H1 (cell line): ENCODE results near the gene CACNA2D4. TPM values are rescaled to one million over a fixed set of nuclear protein-coding genes. Genes with fewer than 3 reads are reported as not detected.

Experiments used
- CTCF ChIA-PET: fragments of 300-600 bp; sonication (Branson Sonifier 250); formaldehyde crosslinking; loops from one replicate; lab custom pipeline; 2021; ENCODE audit not compliant: partially characterized antibody; lab: Charles Lee
- POLR2A ChIA-PET: fragments of 300-600 bp; sonication (Branson Sonifier 250); formaldehyde crosslinking; loops from one replicate; lab custom pipeline; 2021; ENCODE audit warnings: inconsistent platforms; ENCODE audit not compliant: partially characterized antibody; lab: Charles Lee
- DNase-seq, 2 experiments: peaks; one replicate each; pipeline versions ENCODE4 v3.0.0 to v3.0.0-alpha.2; 2010 to 2022; ENCODE audit warnings: low spot score in 2 of 2, low read depth in 1 of 2, mixed read lengths in 1 of 2
- FAIRE-seq: peaks from 2 replicates; lab custom pipeline; 2011; peaks lifted over from hg19 to GRCh38; lab: Jason Lieb, UNC
- H2AFZ ChIP-seq: 2 replicates; pipeline ENCODE4 v1.8.1; 2012; ENCODE audit warnings: low read length, inconsistent platforms
- H2AK5ac ChIP-seq: 2 replicates; pipeline ENCODE4 v1.6.1; 2013; ENCODE audit warnings: low read depth, low read length
- H2BK120ac ChIP-seq: replicated peaks from 2 replicates; pipeline ENCODE3; 2013; ENCODE audit warnings: low read depth, low read length, inconsistent platforms
- H2BK12ac ChIP-seq: 2 replicates; pipeline ENCODE4 v1.6.1; 2013; ENCODE audit warnings: low read depth, low read length
- H2BK15ac ChIP-seq: 2 replicates; pipeline ENCODE4 v1.6.1; 2013; ENCODE audit warnings: low read length
- H2BK20ac ChIP-seq: 2 replicates; pipeline ENCODE4 v1.6.1; 2013; ENCODE audit warnings: low read length
- H2BK5ac ChIP-seq: 2 replicates; pipeline ENCODE4 v1.6.1; 2013; ENCODE audit warnings: low read depth, low read length
- H3K14ac ChIP-seq: 2 replicates; pipeline ENCODE4 v1.6.1; 2013; ENCODE audit warnings: inconsistent platforms; ENCODE audit not compliant: insufficient read length
- H3K18ac ChIP-seq: 2 replicates; pipeline ENCODE4 v1.6.1; 2013; ENCODE audit warnings: low read length; ENCODE audit errors: extremely low read depth
- H3K23ac ChIP-seq: 2 replicates; pipeline ENCODE4 v1.6.1; 2013; ENCODE audit warnings: inconsistent platforms; ENCODE audit not compliant: insufficient read length
- H3K23me2 ChIP-seq: 2 replicates; pipeline ENCODE4 v1.6.1; 2013; ENCODE audit warnings: low read depth, low read length
- H3K27ac ChIP-seq: 2 replicates; pipeline ENCODE4 v1.6.1; 2011; ENCODE audit warnings: low read depth, low read length, inconsistent platforms
- H3K27me3 ChIP-seq, 4 experiments: replicated peaks in 1 of 4; 1 replicate in 1 of 4; 2 replicates in 3 of 4; pipeline versions ENCODE4 v1.6.1 to v1.8.1; 2011 to 2013; ENCODE audit warnings: low read length in 3 of 4, mild to moderate bottlenecking in 3 of 4, inconsistent platforms in 2 of 4, mixed read lengths in 2 of 4, moderate library complexity in 1 of 4; ENCODE audit not compliant: control insufficient read depth in 3 of 4, insufficient read depth in 3 of 4; ENCODE audit errors: extremely low read depth in 1 of 4
- H3K36me3 ChIP-seq, 4 experiments: 2 replicates each; pipeline versions ENCODE4 v1.6.1 to v1.8.1; 2011 to 2013; ENCODE audit warnings: mild to moderate bottlenecking in 4 of 4, low read length in 3 of 4, moderate library complexity in 2 of 4, control low read depth in 1 of 4, inconsistent platforms in 1 of 4; ENCODE audit not compliant: insufficient read depth in 4 of 4, control insufficient read depth in 2 of 4
- H3K4ac ChIP-seq: replicated peaks from 2 replicates; pipeline ENCODE3; 2013; ENCODE audit warnings: low read length, low read depth, mixed read lengths, inconsistent platforms; ENCODE audit not compliant: insufficient read length
- H3K4me1 ChIP-seq, 4 experiments: replicated peaks in 1 of 4; 1 replicate in 1 of 4; 2 replicates in 3 of 4; pipeline versions ENCODE4 v1.6.1 to v1.8.1; 2011 to 2013; ENCODE audit warnings: low read length in 3 of 4, inconsistent platforms in 2 of 4, mixed read lengths in 1 of 4; ENCODE audit not compliant: insufficient read depth in 4 of 4, control insufficient read depth in 3 of 4
- H3K4me2 ChIP-seq, 2 experiments: 2 replicates each; pipeline versions ENCODE4 v1.6.1 to v1.8.1; 2011 to 2013; ENCODE audit warnings: low read depth in 2 of 2, low read length in 2 of 2, control low read depth in 1 of 2, inconsistent platforms in 1 of 2, mild to moderate bottlenecking in 1 of 2; ENCODE audit not compliant: insufficient read depth in 1 of 2
- H3K4me3 ChIP-seq, 4 experiments: fragments of 200-600, 300-600 bp in 1 of 4; sonication (generic), shearing (Covaris generic), sonication (Bioruptor Twin) in 1 of 4; 2 replicates each; pipeline versions ENCODE4 v1.5.1 to v1.8.1; 2011 to 2016; ENCODE audit warnings: low read length in 4 of 4, low read depth in 3 of 4, control low read depth in 2 of 4, inconsistent platforms in 2 of 4, mild to moderate bottlenecking in 2 of 4, mixed read lengths in 1 of 4, moderate library complexity in 1 of 4; ENCODE audit not compliant: insufficient read depth in 2 of 4; ENCODE audit errors: extremely low read depth in 1 of 4
- H3K56ac ChIP-seq: replicated peaks from 2 replicates; pipeline ENCODE3; 2013; ENCODE audit warnings: low read depth, mild to moderate bottlenecking, mixed read lengths, low read length, inconsistent platforms; ENCODE audit not compliant: insufficient read length
- H3K79me1 ChIP-seq: 2 replicates; pipeline ENCODE4 v1.6.1; 2013; ENCODE audit warnings: low read depth, low read length, control low read depth
- H3K79me2 ChIP-seq, 2 experiments: 2 replicates each; pipeline versions ENCODE4 v1.6.1 to v1.8.1; 2012 to 2013; ENCODE audit warnings: low read length in 2 of 2, mild to moderate bottlenecking in 2 of 2, inconsistent platforms in 1 of 2; ENCODE audit not compliant: insufficient read depth in 2 of 2, control insufficient read depth in 1 of 2
- H3K9ac ChIP-seq, 4 experiments: replicated peaks in 1 of 4; 1 replicate in 1 of 4; 2 replicates in 3 of 4; pipeline versions ENCODE4 v1.6.1 to v1.8.1; 2011 to 2013; ENCODE audit warnings: low read depth in 3 of 4, low read length in 3 of 4, control low read depth in 2 of 4, mild to moderate bottlenecking in 2 of 4, moderate library complexity in 2 of 4, inconsistent platforms in 1 of 4; ENCODE audit errors: extremely low read depth in 1 of 4
- H3K9me3 ChIP-seq, 2 experiments: 2 replicates each; pipeline versions ENCODE4 v1.6.1 to v1.8.1; 2012 to 2013; ENCODE audit warnings: mild to moderate bottlenecking in 2 of 2, moderate library complexity in 2 of 2, control low read depth in 1 of 2, inconsistent platforms in 1 of 2, low read depth in 1 of 2, low read length in 1 of 2, mixed read lengths in 1 of 2; ENCODE audit not compliant: insufficient read depth in 2 of 2
- H4K20me1 ChIP-seq, 2 experiments: replicated peaks in 1 of 2; 2 replicates each; pipeline versions ENCODE3 to v1.8.1; 2011 to 2013; ENCODE audit warnings: inconsistent platforms in 2 of 2, low read length in 2 of 2, mild to moderate bottlenecking in 1 of 2; ENCODE audit not compliant: insufficient read depth in 2 of 2, control insufficient read depth in 1 of 2
- H4K5ac ChIP-seq: 2 replicates; pipeline ENCODE4 v1.6.1; 2013; ENCODE audit warnings: low read length, low read depth, mixed read lengths, inconsistent platforms; ENCODE audit not compliant: insufficient read length
- H4K8ac ChIP-seq: 2 replicates; pipeline ENCODE4 v1.8.0; 2013; ENCODE audit warnings: mild to moderate bottlenecking, moderate library complexity, low read length, inconsistent platforms; ENCODE audit not compliant: insufficient read depth; ENCODE audit errors: extremely low read depth
- H4K91ac ChIP-seq: replicated peaks from 2 replicates; pipeline ENCODE3; 2013; ENCODE audit warnings: low read length, mixed read lengths, inconsistent platforms; ENCODE audit not compliant: insufficient read length
- CTCF ChIP-seq, 3 experiments: IDR thresholded peaks; 1 replicate in 2 of 3; 2 replicates in 1 of 3; pipeline versions ENCODE4 v1.5.1 to v1.6.1; 2011; ENCODE audit warnings: low read length in 3 of 3, mild to moderate bottlenecking in 3 of 3, inconsistent platforms in 2 of 3, low read depth in 1 of 3, moderate library complexity in 1 of 3; ENCODE audit not compliant: insufficient read depth in 1 of 3; ENCODE audit errors: control extremely low read depth in 1 of 3
- EZH2 ChIP-seq: fragments of 200-600 bp; sonication (generic); IDR thresholded peaks from 2 replicates; pipeline ENCODE4 v1.7.1; 2012; ENCODE audit warnings: low read depth, mild to moderate bottlenecking, moderate library complexity, low read length, inconsistent platforms; ENCODE audit not compliant: severe bottlenecking
- KDM4A ChIP-seq: IDR thresholded peaks from one replicate; pipeline ENCODE4 v1.7.1; 2012; ENCODE audit warnings: low read depth, mild to moderate bottlenecking, moderate library complexity, low read length, inconsistent platforms; ENCODE audit not compliant: severe bottlenecking
- NANOG ChIP-seq: IDR thresholded peaks from 2 replicates; pipeline ENCODE4 v1.6.1; 2011; ENCODE audit warnings: low read length, low read depth, mild to moderate bottlenecking, inconsistent platforms; ENCODE audit not compliant: insufficient read depth, poor library complexity, severe bottlenecking
- NRF1 ChIP-seq: IDR thresholded peaks from 2 replicates; pipeline ENCODE4 v1.6.1; 2011; ENCODE audit warnings: mild to moderate bottlenecking, low read depth, low read length, improper control_type of control experiment
- POLR2AphosphoS5 ChIP-seq: IDR thresholded peaks from 2 replicates; pipeline ENCODE4 v1.6.1; 2011; ENCODE audit warnings: low read depth, low read length
- RAD21 ChIP-seq, 2 experiments: IDR thresholded peaks in 1 of 2; conservative IDR thresholded peaks in 1 of 2; 2 replicates each; pipeline ENCODE4 v1.6.1; 2011; ENCODE audit warnings: low read depth in 2 of 2, low read length in 2 of 2, improper control_type of control experiment in 1 of 2, inconsistent platforms in 1 of 2, mild to moderate bottlenecking in 1 of 2, moderate library complexity in 1 of 2
- SIRT6 ChIP-seq: IDR thresholded peaks from one replicate; pipeline ENCODE4 v1.7.1; 2012; ENCODE audit warnings: low read length, inconsistent platforms
- WGBS, 2 experiments: shearing (Covaris generic) in 1 of 2; methylation state at CpG; one replicate each; pipeline versions ENCODE4 v1.1.6 to v1.1.7; 2013 to 2015; ENCODE audit warnings: low lambda C conversion rate in 2 of 2, mixed read lengths in 2 of 2, inconsistent platforms in 1 of 2, low coverage in 1 of 2, missing lambda C conversion rate in 1 of 2; ENCODE audit not compliant: insufficient replicate concordance in 2 of 2, insufficient coverage in 1 of 2, insufficient read length in 1 of 2; ENCODE audit errors: extremely low coverage in 1 of 2, missing lambda C conversion rate in 1 of 2; 5-methylcytosine and 5-hydroxymethylcytosine counted together
- polyA plus RNA-seq, 7 experiments: library from polyadenylated mRNA; depleted of rRNA in 3 of 7; stranded (reverse) in 5 of 7; unstranded in 2 of 7; fragments of >200 nt in 5 of 7; fragments of 200-250 nt in 2 of 7; gene quantifications; 1 replicate in 5 of 7; 2 replicates in 1 of 7; 4 replicates in 1 of 7; pipeline versions ENCODE4 v1.2.1 to v1.2.3, GENCODE V29; 2011 to 2013; ENCODE audit warnings: missing spikeins in 2 of 7, mixed read lengths in 2 of 7
- total RNA-seq: library from RNA; stranded (reverse); fragmentation: NEBNext Ultra II Directional; extraction: Animal tissue kit (Norgen Biotek cat#: 25700); gene quantifications from 2 replicates; pipeline ENCODE4 v1.2.1, GENCODE V29; 2021

The CACNA2D4 gene
- total and polyA plus RNA-seq, 2 of the 8 experiments (the other 6 are each of a cell fraction or from before 2014, with no cell fraction given): 0.44 to 0.88 TPM

- no peak overlapping the region for H3K4ac ChIP-seq
- CTCF ChIA-PET: interaction anchor here (0.7 to 3.0 kb wide), 13 partner anchors 10 to 485 kb away, joined by 3 to 20 read pairs (median 3); no protein-coding TSS in a partner anchor
- H3K4me3 ChIP-seq: no peak overlapping the region
- no peaks in the 10 kb centered on the region; the same call in 1 of the 2 replicates for H3K79me1 ChIP-seq
- H3K36me3 ChIP-seq: no peaks in the 10 kb centered on the region
- H4K8ac ChIP-seq: no peak overlapping the region
- H3K27me3 ChIP-seq: peaks cover 0 to 5% (median 2%) of the 10 kb centered on the region in 4 experiments; a peak in 3 of 7 replicates
- H3K14ac ChIP-seq: no peak overlapping the region
- no peak overlapping the region for H2BK15ac ChIP-seq
- no peak overlapping the region for H2BK120ac ChIP-seq
- WGBS, 2 experiments: 83% methylated on average over 17 of the region's 17 CpGs; no CpG with 5 or more reads in 1 of the 2 experiments
- no peak overlapping the region for H3K4me2 ChIP-seq
- H2AK5ac ChIP-seq: no peak overlapping the region
- H2BK12ac ChIP-seq: no peak overlapping the region
- no peak overlapping the region for H2BK20ac ChIP-seq
- no peak overlapping the region for H3K56ac ChIP-seq
- H3K18ac ChIP-seq: no peak overlapping the region
- no peak overlapping the region for H4K91ac ChIP-seq
- POLR2A ChIA-PET: interaction anchor here (0.7 kb wide), 1 partner anchor 53 kb away, joined by 3 read pairs; no protein-coding TSS in a partner anchor
- no peaks in the 10 kb centered on the region for H3K79me2 ChIP-seq
- peaks cover 3% of the 10 kb centered on the region; the same call in 1 of the 2 replicates for H3K23me2 ChIP-seq
- H3K9ac ChIP-seq: no peak overlapping the region
- no peak for DNase-seq
- peaks cover 0 to 13% (median 7%) of the 10 kb centered on the region in 4 experiments; a peak in 5 of 7 replicates for H3K4me1 ChIP-seq
- H3K27ac ChIP-seq: no peak overlapping the region
- no peaks in the 10 kb centered on the region for H3K9me3 ChIP-seq
- no peak overlapping the region for H2BK5ac ChIP-seq
- no peak overlapping the region for H2AFZ ChIP-seq
- no peak overlapping the region for H3K23ac ChIP-seq
- no peak overlapping the region for H4K5ac ChIP-seq
- FAIRE-seq: no peak
- H4K20me1 ChIP-seq: peaks cover 0 to 4% of the 10 kb centered on the region in 2 experiments
- TF ChIP-seq NRF1 (no peak), CTCF (IDR thresholded peaks at IDR 0.05; ENCODE audit: control extremely low read depth in 1 of 3, insufficient read depth in 1 of 3, low read depth in 1 of 3, low read length in 3 of 3) (peak in 2 of 3 experiments; percentile 16 to 22; a peak in 2 of 4 replicates), RAD21 (IDR thresholded peaks at IDR 0.05 in 1 of 2, conservative IDR thresholded peaks at IDR 0.05 in 1 of 2; ENCODE audit: low read depth in 2 of 2, low read length in 2 of 2) (peak in 1 of 2 experiments; percentile 25; a peak in 2 of 4 replicates), KDM4A (no peak), POLR2AphosphoS5 (no peak), SIRT6 (no peak), EZH2 (no peak), NANOG (no peak)
These were observed 85.5 kb downstream of the CACNA2D4 start for GRCh38 chr12:1832801-1833595.
